Spleen (tissue), 11 donors: ENCODE measurements around the gene TLCD2. TPM values are rescaled to one million over a fixed set of nuclear protein-coding genes. Genes with fewer than 3 reads are reported as not detected.
A peak's percentile ranks its signal among the peaks of the same experiment; 100 is the strongest.
"Not testable (repeated sequence)": the region's sequence is repeated elsewhere in the genome, so short reads cannot be mapped to it uniquely, and the experiment has no call there.

ENCODE experiments used
- DNase-seq: peaks from one replicate; pipeline ENCODE4 v3.0.0-alpha.2; 2020
- H3K27ac ChIP-seq, 8 donors: fragments of 200-600 bp; sonication (generic) in 7 of 8; 1 replicate in 4 of 8; 2 replicates in 4 of 8; pipeline versions ENCODE4 v1.5.0 to v1.8.0; 2016 to 2021; ENCODE audit warnings: inconsistent platforms in 4 of 8, mild to moderate bottlenecking in 4 of 8, moderate library complexity in 1 of 8
- H3K27me3 ChIP-seq, 7 donors: fragments of 200-600 bp; sonication (generic) in 6 of 7; replicated peaks in 1 of 7; 1 replicate in 4 of 7; 2 replicates in 3 of 7; pipeline versions ENCODE4 v1.5.0 to v1.8.0; 2016 to 2021; ENCODE audit warnings: inconsistent platforms in 3 of 7, mild to moderate bottlenecking in 1 of 7
- H3K36me3 ChIP-seq, 6 donors: fragments of 200-600 bp; sonication (generic) in 5 of 6; 1 replicate in 4 of 6; 2 replicates in 2 of 6; pipeline versions ENCODE4 v1.5.0 to v1.8.0; 2016 to 2021; ENCODE audit warnings: inconsistent platforms in 2 of 6
- H3K4me1 ChIP-seq, 6 donors: fragments of 200-600 bp; sonication (generic) in 5 of 6; 1 replicate in 3 of 6; 2 replicates in 3 of 6; pipeline versions ENCODE4 v1.5.0 to v1.8.0; 2016 to 2021; ENCODE audit warnings: inconsistent platforms in 3 of 6
- H3K4me3 ChIP-seq, 8 donors: fragments of 200-600 bp; sonication (generic) in 7 of 8; 1 replicate in 4 of 8; 2 replicates in 4 of 8; pipeline versions ENCODE4 v1.5.0 to v1.8.0; 2016 to 2021; ENCODE audit warnings: inconsistent platforms in 4 of 8, mild to moderate bottlenecking in 4 of 8, moderate library complexity in 2 of 8
- H3K9me3 ChIP-seq, 8 donors: fragments of 200-600 bp; sonication (generic) in 7 of 8; 1 replicate in 4 of 8; 2 replicates in 4 of 8; pipeline versions ENCODE4 v1.5.0 to v1.8.0; 2016 to 2021; ENCODE audit warnings: inconsistent platforms in 4 of 8
- POLR2A ChIP-seq, 3 donors: fragments of 450-650 bp; IDR thresholded peaks; one replicate each; pipeline ENCODE4 v1.5.1; 2017; ENCODE audit warnings: antibody characterized with exemption in 3 of 3, mild to moderate bottlenecking in 1 of 3
- POLR2AphosphoS5 ChIP-seq, 3 donors: sonication (generic); formaldehyde crosslinking; IDR thresholded peaks; one replicate each; pipeline ENCODE4 v1.5.1; 2017; ENCODE audit warnings: antibody characterized with exemption in 3 of 3
- WGBS, 5 donors: extraction: QIAGEN DNeasy Blood & Tissue Kit in 3 of 5; methylation state at CpG; one replicate each; pipeline versions ENCODE4 v1.1.5 to v1.1.7; 2013 to 2018; 5-methylcytosine and 5-hydroxymethylcytosine counted together
- intact Hi-C: fragments of 100-400 bp; cut with DNase I; formaldehyde crosslinking; loops from one replicate; pipeline ENCODE4 v1.15.0; 2023; ENCODE audit warnings: low total_unique reads
- polyA plus RNA-seq, 3 donors: library from polyadenylated mRNA; stranded (reverse); fragments of 200-250 nt; gene quantifications; one replicate each; pipeline ENCODE4 v1.2.1, GENCODE V29; 2013
- total RNA-seq, 7 donors: library from RNA; depleted of rRNA in 3 of 7; stranded (reverse); fragments of >200 nt in 3 of 7; fragmentation: NEBNext Ultra II Directional in 4 of 7; extraction: Animal tissue kit (Norgen Biotek cat#: 25700) in 4 of 7; gene quantifications; one replicate each; pipeline versions ENCODE4 v1.1.0 to v1.2.1, GENCODE V29; 2016 to 2021
- TF ChIP-seq, protein P1 (sequence below), 11 experiments: fragments of 200-600 bp in 7 of 11; fragments of 450-650 bp in 4 of 11; sonication (generic) in 4 of 11; IDR thresholded peaks in 8 of 11; conservative IDR thresholded peaks in 3 of 11; 1 replicate in 7 of 11; 2 replicates in 4 of 11; pipeline versions ENCODE4 v1.4.0 to v1.8.0; 2016 to 2021; ENCODE audit warnings: antibody characterized with exemption in 11 of 11, inconsistent platforms in 4 of 11, mild to moderate bottlenecking in 1 of 11
- donor health status: healthy with polysubstance abuse.
- donor health status: DM: no; HTN: no; CAD: no; lungs with moderate emphysema.
- donor health status: DM: no; HTN: no; CAD: no.
- donor health status: Bipolar disorder and iron deficiency.
- donor health status: healthy.
- donor health status: DM: no; HTN: no; CAD: no.
- donor health status: DM: yes; HTN: yes; CAD: no.

TLCD2 gene
- total and polyA plus RNA-seq, 10 donors, result 0.26 to 5.4 (median 2.0) TPM

DNA sequence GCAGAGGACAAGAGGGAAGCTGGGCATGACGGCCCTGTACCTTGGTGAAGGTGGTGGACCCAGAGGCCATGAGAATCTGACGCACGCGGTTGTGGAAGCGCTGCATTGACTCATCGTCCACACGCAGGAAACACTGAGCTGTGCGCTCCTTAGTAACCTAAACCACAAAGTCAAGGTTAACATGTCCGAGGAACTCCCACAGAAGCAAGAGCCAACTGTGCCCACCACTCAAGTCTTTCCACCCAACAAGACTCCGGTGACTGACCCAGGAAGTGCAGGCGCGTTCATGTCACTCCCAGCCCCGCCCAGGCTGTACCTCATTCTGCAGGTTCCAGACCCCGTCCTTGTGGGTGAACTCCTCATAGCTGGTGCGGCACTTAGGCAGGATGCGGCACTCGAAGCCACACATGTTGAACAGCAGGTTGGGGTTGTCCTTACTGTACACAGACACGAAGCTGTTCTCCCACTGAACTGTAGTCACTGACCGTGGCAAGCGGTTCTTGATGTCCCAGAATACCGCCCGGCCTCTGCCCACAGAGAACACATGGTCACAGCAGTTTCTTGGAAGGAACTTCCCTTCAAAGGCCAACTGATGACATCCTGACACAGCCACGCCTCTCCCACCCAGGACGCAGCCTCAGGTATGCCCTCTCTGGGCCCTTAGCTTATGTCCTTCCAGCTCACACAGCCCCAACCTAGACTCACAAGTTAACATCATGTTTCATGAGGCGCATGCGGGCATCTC, 37.0 kb downstream of the TLCD2 start:
- WGBS, 5 donors, result 74 to 89% (median 79%) methylated on average over 24 to 26 of the region's 26 CpGs
- Histone ChIP-seq H3K4me3 (no peak overlapping the region), H3K27ac (peak overlapping the region in 3 of 8 donors; percentile 1 to 60 (median 18)), H3K4me1 (peaks cover 12 to 43% (median 20%) of the 10 kb centered on the region in 6 donors), H3K9me3 (no peaks in the 10 kb centered on the region), H3K36me3 (peaks cover 11 to 100% (median 98%) of the 10 kb centered on the region in 6 donors), H3K27me3 (no peaks in the 10 kb centered on the region)
- TF ChIP-seq, protein P1, sequence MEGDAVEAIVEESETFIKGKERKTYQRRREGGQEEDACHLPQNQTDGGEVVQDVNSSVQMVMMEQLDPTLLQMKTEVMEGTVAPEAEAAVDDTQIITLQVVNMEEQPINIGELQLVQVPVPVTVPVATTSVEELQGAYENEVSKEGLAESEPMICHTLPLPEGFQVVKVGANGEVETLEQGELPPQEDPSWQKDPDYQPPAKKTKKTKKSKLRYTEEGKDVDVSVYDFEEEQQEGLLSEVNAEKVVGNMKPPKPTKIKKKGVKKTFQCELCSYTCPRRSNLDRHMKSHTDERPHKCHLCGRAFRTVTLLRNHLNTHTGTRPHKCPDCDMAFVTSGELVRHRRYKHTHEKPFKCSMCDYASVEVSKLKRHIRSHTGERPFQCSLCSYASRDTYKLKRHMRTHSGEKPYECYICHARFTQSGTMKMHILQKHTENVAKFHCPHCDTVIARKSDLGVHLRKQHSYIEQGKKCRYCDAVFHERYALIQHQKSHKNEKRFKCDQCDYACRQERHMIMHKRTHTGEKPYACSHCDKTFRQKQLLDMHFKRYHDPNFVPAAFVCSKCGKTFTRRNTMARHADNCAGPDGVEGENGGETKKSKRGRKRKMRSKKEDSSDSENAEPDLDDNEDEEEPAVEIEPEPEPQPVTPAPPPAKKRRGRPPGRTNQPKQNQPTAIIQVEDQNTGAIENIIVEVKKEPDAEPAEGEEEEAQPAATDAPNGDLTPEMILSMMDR (IDR thresholded peaks at IDR 0.05 in 8 of 11, conservative IDR thresholded peaks at IDR 0.05 in 3 of 11), result no peak
- TF ChIP-seq POLR2A (IDR thresholded peaks at IDR 0.05) (no peak), POLR2AphosphoS5 (IDR thresholded peaks at IDR 0.05) (peak; percentile 48 to 64 (median 51))
- intact Hi-C loops, result loop anchor here (5.0 kb wide), 1 partner anchor 114 kb away; no protein-coding TSS in a partner anchor
- DNase-seq, result no peak

GRCh38 chr17:1663934-1664333, 46.2 kb downstream of the TLCD2 start:
- Histone ChIP-seq H3K4me1 (peaks cover 0 to 40% (median 15%) of the 10 kb centered on the region in 6 donors), H3K36me3 (peaks cover 9 to 100% (median 93%) of the 10 kb centered on the region in 6 donors)
- H3K27ac ChIP-seq, H3K9me3 ChIP-seq, H3K27me3 ChIP-seq, intact Hi-C loops, H3K4me3 ChIP-seq, DNase-seq: not testable (repeated sequence)
- WGBS, 5 donors, result 92 to 96% (median 94%) methylated on average over 5 of the region's 5 CpGs

GRCh38 chr17:1661045-1661444, 49.1 kb downstream of the TLCD2 start:
- Histone ChIP-seq H3K27ac (no peak overlapping the region), H3K27me3 (no peaks in the 10 kb centered on the region), H3K36me3 (peaks cover 14 to 100% (median 96%) of the 10 kb centered on the region in 6 donors), H3K9me3 (no peaks in the 10 kb centered on the region), H3K4me1 (peaks cover 0 to 12% (median 4%) of the 10 kb centered on the region in 6 donors), H3K4me3 (no peak overlapping the region)
- no peak for DNase-seq
- 91 to 96% (median 93%) methylated on average over 10 to 12 of the region's 12 CpGs for WGBS, 5 donors
- TF ChIP-seq POLR2AphosphoS5 (IDR thresholded peaks at IDR 0.05) (no peak), POLR2A (IDR thresholded peaks at IDR 0.05) (no peak)
- TF ChIP-seq, protein P1 (IDR thresholded peaks at IDR 0.05 in 8 of 11, conservative IDR thresholded peaks at IDR 0.05 in 3 of 11), result no peak
- intact Hi-C loops, result no loop called here

DNA sequence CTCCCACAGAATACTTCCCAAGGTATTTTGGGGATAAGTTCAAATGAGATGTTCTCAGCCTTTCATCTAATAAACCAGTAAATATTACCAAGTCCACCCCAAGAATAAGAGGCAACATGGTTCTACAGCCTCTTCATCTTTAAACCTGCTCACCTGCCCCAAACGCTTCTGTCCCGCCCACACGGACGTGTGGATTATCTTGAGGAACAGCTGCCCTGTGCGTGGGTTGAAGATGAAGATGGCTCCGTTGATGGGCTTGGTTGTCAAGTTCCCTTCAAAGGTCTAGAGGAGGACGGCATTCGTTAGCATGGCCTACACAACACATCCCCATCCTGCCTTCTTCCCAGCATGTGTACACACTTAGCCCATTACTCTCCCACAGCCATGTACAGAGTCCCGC, 52.1 kb downstream of the TLCD2 start:
- Histone ChIP-seq H3K36me3 (peaks cover 24 to 100% (median 100%) of the 10 kb centered on the region in 6 donors), H3K27me3 (no peaks in the 10 kb centered on the region), H3K9me3 (no peaks in the 10 kb centered on the region), H3K27ac (no peak overlapping the region), H3K4me3 (no peak overlapping the region), H3K4me1 (no peaks in the 10 kb centered on the region)
- intact Hi-C loops, result no loop called here
- 90 to 96% (median 93%) methylated on average over 9 of the region's 9 CpGs for WGBS, 5 donors
- TF ChIP-seq, protein P1 (IDR thresholded peaks at IDR 0.05 in 8 of 11, conservative IDR thresholded peaks at IDR 0.05 in 3 of 11), result no peak
- TF ChIP-seq POLR2A (IDR thresholded peaks at IDR 0.05), result no peak
- TF ChIP-seq POLR2AphosphoS5 (IDR thresholded peaks at IDR 0.05), result no peak
- DNase-seq, result no peak
